Measurements from ENCODE around the gene RMND1.
"Not testable (repeated sequence)": the region's sequence is repeated elsewhere in the genome, so short reads cannot be mapped to it uniquely, and the experiment has no call there.

RMND1 gene

GRCh38 chr6:151451417-151451949, 443 bp downstream of the RMND1 start:
- DNase-seq (ENCODE audit: low read depth), result no peak

DNA sequence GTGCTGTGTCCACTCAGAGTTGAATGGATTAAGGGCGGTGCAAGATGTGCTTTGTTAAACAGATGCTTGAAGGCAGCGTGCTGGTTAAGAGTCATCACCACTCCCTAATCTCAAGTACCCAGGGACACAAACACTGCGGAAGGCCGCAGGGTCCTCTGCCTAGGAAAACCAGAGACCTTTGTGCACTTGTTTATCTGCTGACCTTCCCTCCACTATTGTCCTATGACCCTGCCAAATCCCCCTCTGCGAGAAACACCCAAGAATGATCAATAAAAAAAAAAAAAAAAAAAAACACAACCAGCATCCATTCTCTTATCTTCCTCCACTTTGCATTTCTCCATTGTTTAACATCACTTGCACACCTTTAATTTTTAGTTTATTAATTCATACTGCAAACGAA, 998 bp downstream of the RMND1 start:
- not testable (repeated sequence) for DNase-seq (ENCODE audit: low read depth)

DNA sequence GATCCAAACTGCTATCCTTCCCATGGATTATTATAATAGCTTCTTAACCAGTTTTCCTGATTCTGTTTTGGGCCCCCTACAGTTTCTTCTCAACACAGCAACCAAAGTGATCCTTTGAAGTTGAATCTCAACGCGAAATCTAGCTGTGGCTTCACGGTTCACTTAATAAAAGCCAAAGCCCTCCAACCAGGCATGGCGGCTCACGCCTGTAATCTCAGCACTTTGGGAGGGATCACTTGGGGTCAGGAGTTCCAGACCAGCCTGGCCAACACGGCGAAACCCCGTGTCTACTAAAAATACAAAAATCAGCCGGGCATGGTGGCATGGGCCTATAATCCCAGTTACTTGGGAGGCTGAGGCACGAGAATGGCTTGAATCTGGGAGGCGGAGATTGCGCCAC, 3.3 kb downstream of the RMND1 start:
- DNase-seq (ENCODE audit: low read depth), result no peak

DNA sequence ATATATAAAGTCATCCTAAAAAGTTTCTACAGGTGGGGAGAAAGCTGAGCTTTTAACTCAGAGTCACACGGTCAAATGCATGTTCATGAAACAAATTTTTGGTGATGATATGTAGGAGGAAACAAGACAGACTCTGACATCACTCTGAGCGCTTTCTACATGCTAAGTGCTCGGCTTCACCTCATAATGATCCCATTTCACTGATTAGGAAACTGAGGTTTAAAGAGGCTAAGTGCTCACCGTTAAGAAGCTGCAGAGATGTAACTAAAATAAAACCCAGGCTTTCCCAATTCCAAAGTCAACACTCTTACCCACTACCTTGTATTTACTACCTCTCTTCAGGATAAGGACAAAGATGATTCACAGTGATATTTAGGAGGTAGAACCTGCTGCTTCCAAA, 4.7 kb downstream of the RMND1 start:
- no peak for DNase-seq (ENCODE audit: low read depth)

DNA sequence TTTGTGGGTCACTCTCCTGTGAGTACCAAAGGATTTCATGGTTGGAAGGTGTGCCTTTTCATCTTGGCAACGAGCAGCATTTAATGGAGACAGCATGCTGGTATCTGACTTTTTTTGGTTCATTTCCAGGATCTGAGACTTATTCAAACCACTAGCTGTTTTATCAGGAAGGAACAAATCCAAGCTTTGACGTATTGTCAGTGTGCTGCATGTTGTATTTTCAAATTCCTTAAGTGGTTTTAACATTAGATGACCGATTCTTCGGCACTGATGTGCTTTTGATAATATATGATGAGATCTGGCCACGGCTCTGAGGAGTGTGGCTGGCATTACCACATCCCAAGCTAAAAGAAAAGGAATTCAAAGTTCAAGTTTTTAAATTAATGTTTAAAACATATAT, 6.4 kb downstream of the RMND1 start:
- no peak for DNase-seq (ENCODE audit: low read depth)

DNA sequence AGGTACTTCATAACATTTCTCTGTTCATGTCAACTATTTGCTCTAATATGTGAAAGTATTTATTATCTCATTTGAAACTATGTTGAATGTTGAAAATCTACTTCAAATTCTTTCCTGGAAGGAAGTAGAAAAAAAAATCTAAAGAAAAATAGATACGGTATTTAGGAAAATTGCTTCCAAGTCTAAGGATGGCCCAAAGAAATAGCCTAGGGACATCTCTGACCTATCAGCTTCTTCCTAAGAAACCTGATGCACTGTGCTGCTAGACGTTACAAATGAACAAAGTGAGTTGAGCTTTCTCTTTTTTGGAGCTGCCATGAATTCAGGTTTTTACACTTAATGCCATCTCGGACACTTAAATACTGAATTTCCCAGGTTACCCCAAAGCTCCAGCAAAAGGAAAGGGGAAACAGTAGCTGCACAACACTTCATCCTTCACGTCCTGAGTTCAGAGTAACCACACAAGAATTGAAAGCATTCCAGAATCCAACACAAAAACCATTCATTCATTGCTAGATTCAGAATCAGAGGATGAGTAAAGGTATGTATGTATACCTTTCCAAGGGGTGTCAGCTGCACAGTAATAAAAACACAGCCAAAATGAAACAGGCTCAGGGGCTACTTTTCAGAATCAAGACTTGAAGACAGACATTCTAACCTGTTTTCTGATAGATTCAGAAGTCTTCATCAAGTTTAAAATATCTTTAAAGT, 7.9 kb downstream of the RMND1 start:
- no peak for DNase-seq (ENCODE audit: low read depth)

GRCh38 chr6:151443454-151443853, 8.5 kb downstream of the RMND1 start:
- no peak for DNase-seq (ENCODE audit: low read depth)

GRCh38 chr6:151442371-151442770, 9.6 kb downstream of the RMND1 start:
- no peak for DNase-seq (ENCODE audit: low read depth)

DNA sequence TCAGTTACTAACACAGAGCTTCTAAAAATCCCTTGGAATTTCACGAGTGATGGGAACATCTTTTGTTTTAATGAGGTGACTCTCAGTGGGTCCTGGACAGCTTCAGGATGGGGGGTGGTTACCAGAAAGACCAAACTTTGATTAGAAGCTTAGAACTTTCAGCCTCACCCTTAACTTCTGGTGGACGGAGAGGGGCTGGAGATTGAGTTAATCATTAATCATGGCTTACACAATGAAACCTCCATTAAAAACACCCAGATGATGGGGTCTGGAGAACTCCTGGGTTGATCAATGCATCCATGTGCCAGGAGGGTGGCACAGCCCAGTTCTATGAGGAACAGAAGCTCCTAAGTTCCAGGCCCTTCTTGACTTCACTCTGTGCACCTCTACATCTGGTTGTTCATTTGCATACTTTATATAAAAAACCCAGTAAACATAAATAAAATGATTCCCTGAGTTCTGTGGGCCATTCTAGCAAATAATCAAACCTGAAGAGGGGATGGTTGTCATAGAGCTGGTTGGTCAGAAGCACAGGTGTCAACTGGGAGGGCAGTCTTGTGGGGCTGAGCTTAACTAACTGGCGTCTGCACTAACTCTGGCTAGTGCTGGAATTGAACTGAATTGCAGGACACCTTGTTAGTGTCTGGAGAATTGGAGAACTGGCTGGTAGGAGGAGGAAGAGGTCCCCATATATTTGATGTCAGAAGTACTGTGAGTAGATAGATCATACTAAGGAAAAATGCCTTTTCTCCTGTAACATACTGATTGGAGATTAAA, 10.3 kb downstream of the RMND1 start:
- no peak for DNase-seq (ENCODE audit: low read depth)

- DNase-seq (ENCODE audit: low read depth), result no peak
Observed at GRCh38 chr6:151440930-151441329, 11.0 kb downstream of the RMND1 start.

DNA sequence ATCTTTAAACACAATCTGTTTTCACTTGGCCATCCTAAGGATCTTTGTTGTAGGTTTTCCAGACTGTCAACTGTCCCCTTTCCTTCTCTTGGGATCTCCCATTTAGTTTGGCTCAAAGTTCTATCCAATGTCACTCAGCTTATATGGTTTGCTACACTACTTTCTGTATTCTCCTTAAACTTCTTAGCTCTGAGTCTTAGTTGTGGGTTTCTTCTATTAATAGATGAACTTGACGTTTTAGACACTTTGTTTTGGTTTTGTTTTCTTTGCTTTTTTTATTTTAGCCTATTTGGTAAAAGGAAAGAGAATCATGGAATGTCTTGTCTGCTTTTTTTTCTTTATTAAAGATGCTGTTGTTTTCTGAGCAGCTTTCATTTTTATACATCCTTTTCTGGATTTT, 11.4 kb downstream of the RMND1 start:
- DNase-seq (ENCODE audit: low read depth), result no peak

DNA sequence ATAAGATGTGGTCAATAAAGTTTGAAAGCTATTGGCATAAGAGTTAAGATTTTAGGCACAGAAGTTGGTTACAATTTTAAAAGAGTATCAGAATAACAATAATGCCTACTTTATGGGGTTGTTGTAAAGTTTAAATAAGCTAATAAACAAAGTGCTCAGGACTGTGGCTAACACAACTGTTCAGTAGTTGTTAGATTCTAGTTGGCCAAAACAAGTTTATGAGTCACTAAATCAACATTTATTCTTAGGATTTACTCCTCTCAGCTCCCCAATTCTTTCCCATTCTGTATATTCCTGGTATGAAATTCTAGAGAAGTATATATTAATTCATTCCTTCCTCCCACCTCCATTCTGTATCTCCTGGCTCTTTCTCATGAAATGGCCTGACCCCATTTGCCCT, 14.5 kb downstream of the RMND1 start:
- DNase-seq (ENCODE audit: low read depth), result no peak

- DNase-seq (ENCODE audit: low read depth), result no peak
Observed at GRCh38 chr6:151436802-151437201, 15.1 kb downstream of the RMND1 start.

DNA sequence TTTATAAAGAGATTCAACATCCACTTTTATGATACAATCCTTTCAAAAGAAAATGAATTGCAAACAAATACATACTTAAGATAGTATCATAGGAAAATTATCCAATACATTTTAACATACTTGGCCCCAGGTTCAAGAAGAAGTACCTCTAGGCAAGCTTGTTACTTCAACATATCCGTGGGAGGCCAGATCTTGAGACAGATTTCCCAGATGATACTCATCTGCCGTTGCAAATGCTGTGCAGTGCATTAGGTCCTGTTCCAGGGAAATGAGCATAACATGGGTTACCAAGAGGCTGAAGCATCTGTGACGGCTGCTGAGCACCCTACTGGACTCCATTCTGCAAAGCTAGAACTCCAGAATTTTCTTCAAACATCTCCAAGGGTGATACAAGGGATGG, 15.6 kb downstream of the RMND1 start:
- DNase-seq (ENCODE audit: low read depth), result no peak

GRCh38 chr6:151434369-151434768, 17.6 kb downstream of the RMND1 start:
- DNase-seq (ENCODE audit: low read depth), result no peak

DNA sequence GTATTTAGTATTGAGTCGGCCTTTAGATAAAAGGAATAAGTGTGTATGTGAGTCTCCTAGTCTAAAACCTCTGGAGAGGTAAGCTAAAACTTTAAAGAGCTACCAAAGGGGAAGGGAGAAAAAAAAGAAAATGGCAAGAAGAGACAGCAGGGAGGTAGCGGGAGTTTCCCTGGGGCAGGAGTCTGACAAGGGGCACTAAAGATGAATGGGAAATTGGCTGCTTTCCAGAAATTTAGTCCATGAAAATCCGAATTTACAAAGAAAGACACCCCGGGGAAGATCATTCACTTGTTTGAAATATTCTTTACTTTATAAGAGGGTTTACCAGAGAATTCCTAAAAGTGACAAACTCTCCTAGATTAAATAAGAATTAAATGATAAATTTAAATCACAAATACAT, 19.3 kb downstream of the RMND1 start:
- no peak for DNase-seq (ENCODE audit: low read depth)

GRCh38 chr6:151431337-151431736, 20.6 kb downstream of the RMND1 start:
- no peak for DNase-seq (ENCODE audit: low read depth)

GRCh38 chr6:151430886-151431285, 21.0 kb downstream of the RMND1 start:
- no peak for DNase-seq (ENCODE audit: low read depth)

- DNase-seq (ENCODE audit: low read depth), result no peak
Observed at GRCh38 chr6:151428093-151428735, 23.7 kb downstream of the RMND1 start.

- DNase-seq (ENCODE audit: low read depth), result no peak
Observed at GRCh38 chr6:151425561-151425960, 26.4 kb downstream of the RMND1 start.

GRCh38 chr6:151422981-151423380, 28.9 kb downstream of the RMND1 start:
- no peak for DNase-seq (ENCODE audit: low read depth)

GRCh38 chr6:151417477-151417876, 34.4 kb downstream of the RMND1 start:
- no peak for DNase-seq (ENCODE audit: low read depth)
